ENCODE measurements around the gene FER.

Gene FER

GRCh38 chr5:109177782-109178181 lies 430.1 kb downstream of the FER start:
- no peak for DNase-seq (ENCODE audit: low read depth)

GRCh38 chr5:109180668-109181067 lies 433.0 kb downstream of the FER start:
- DNase-seq (ENCODE audit: low read depth): no peak

DNA sequence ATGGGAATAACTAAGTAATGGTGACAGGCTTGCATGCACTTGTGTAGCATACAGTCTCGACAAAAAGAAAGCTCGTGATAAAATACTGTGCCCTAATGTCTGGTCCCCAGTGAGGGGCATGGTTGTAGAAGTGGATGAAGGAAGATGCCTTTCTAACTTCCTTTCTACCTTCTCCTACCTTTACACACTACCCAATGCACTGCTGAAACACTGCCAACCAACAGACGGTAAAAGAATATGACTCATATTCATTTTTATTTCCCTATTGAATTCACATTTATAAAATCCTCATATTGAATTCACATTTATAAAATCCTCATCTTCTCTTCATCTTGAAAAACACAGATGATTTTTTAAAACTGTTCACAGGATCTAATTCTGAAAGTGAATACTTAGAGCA lies 439.1 kb downstream of the FER start:
- DNase-seq (ENCODE audit: low read depth): no peak

- DNase-seq (ENCODE audit: low read depth): no peak
These were observed 443.5 kb downstream of the FER start for GRCh38 chr5:109191153-109191558.

GRCh38 chr5:109192027-109192426 lies 444.3 kb downstream of the FER start:
- DNase-seq (ENCODE audit: low read depth): no peak

DNA sequence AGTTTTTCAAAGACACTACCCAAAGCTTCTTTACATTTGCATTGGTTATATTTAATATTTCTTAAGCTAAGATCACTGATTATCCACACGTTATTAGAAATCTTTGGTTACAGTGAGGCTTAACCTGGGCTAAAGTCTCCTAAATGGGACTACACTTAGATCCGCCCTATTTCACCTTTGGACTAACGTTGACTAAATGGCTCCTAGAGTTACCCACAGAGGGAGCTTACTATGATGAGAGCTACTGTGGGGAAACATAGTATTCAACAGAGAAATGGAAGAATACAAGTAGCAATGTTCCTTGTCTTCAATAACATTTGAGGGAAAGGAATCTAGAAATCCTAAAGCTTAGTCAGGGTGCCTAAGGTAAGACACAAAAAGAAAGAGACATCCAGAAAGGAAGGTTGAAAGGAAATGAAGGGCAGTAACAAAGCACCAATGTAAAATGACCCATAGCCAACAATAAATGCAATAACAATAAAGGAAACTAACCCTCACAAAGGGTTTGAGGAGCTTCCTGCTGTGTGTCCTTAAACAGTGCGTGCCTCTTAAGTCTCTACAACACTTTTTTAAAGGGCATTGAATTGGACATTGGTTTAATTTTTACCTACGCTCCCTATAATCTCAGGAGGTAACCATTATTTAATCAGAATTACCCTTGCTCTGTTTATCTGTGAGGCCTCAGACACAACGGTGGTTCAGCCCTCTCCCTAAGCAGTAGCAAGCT lies 445.0 kb downstream of the FER start:
- DNase-seq (ENCODE audit: low read depth): no peak

DNA sequence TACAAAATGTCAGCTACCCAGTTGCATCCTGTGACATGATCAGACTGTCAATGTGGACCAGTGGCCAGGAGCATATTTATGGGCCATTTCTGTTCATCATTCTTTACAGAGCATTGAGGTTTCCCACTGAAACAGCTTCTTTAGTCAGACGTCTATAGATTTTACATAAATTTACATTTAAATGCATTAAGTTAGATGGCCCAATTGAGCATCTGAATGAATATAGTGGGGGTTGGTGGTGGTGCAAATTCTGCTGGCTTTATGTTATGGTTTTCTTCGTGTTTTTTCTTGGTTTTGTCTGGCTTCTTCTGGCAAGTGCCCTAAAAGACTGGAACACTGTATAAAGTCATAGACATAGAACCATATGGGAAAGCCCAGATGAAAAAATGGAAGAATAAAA lies 448.0 kb downstream of the FER start:
- no peak for DNase-seq (ENCODE audit: low read depth)

- DNase-seq (ENCODE audit: low read depth): no peak
These were observed 448.6 kb downstream of the FER start for GRCh38 chr5:109196087-109196822.

DNA sequence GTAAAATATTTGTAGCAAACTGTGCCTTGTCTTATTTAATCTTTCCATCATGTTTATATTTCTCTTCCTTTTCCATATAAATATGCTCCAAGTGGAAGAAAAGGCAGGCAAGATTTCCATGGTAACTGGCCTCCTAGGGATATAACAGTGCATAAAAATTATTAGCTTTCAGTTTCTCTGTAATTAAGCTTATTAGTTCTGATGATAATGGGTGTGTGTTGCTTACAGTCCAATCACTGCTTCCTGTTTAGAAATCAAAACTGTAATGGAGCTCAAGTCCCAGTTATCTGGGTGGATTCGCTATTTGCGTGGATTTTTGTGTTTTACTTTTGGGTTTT lies 449.1 kb downstream of the FER start:
- DNase-seq (ENCODE audit: low read depth): no peak

DNA sequence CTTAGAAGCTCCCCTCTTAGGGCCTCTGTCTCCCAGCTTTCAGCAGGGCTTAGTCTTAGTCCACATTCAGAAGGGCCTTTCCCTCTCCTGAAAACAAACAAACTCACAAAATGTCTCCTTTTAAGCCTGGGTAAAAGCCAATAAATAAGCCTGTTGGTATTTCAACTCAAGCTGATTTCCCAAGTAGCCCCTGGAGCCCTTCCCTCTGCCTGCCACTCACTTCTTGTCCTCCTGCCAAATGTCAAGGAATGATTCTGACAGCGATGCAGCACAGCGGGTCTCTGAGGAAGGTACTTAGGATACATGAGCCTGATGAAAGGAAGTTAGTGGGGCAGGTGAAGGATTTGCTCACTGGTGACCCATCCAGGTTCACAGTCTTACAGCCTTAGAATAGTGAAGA lies 451.6 kb downstream of the FER start:
- no peak for DNase-seq (ENCODE audit: low read depth)

DNA sequence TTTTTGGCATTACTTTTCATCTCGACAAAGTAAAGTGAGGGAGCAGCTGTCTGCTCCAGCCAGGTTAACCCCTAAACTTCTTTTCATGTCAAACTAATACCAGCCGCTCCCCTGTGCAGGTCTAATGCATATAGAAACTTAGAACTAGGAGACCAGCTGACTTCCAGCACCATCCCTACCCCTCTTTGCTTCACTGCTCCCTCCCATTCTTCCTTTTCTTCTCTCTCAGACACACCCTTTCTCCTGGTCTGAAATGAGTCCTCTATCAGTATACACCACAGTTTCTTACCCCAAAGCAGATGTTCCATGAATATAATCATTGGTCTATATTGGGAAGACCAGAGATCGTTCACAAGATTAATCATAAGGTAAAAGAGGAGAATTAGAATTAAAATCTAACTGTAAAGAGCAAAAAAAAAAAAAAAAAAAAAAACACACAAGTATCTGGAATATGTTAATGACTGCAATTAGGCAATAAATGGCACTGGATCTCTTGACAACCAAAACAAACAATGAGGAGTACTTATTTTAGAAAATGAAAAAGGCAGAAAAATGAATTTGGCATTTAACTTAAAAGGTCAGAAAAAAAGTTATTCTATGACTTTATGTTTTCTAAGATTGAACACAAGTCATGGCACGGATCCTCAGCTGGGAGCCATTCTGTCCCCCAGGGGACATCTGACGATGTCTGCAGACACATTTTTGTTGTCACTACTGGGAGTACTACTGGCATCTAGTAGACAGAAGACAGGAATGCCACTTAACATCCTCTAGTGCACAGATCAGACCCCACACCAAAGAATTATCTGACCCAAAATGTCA lies 452.3 kb downstream of the FER start:
- DNase-seq (ENCODE audit: low read depth): no peak

DNA sequence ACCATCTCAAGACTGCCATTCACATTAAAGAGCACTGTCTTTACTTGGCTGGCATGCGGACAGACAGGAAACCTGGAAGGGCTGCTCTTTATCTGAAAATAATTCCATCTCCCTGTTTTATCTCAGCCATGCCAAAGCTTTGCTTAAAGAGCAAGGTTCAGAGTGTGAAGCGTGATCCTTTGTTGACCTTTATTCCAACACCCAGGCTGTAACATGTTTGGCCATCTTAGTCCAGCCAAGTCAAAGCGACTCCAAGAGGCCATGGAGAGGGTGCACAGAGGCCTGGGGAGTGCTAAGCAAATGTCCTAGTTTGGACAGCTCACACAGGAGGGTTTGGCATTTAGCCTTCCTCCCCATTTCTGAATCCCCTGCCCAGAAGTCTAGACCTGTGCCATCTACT lies 467.3 kb downstream of the FER start:
- no peak for DNase-seq (ENCODE audit: low read depth)

DNA sequence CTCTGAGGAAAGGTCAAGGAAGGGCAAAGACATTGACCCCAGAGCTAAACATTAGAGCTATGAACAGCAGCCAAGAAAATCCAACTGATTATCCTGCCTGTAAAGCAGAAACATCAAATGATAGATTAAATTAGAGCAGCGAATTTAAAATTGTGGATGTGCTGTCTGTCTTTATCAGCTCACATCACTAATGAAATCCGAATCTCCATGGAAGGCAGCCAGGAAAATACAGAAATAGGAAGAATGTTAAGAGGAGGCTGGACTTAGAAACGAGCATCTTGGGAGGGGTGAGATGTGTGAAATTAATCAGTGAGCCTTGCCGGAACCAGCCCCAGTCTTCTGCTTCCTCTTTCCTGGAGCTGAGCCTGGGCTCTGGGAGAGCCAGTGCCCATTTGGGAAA lies 471.1 kb downstream of the FER start:
- DNase-seq (ENCODE audit: low read depth): no peak

DNA sequence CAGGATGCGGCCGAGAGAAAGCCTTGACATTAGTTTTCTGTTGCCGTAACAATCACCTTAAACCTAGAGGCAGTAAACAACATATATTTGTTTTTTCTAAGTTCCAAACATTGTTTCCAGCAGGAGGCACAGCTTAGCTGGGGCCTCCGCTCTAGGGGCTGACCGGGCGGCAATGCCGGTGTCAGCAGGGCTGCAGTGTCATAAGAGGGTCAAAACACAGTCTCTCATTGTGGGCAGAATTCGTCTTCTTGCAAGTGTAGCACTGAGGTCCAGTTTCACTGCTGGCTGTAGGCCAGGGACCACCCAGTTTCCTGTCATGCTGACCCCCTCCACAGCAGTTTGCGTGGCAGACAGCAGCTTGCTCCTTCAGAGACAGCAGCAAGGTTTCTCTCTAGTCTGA lies 475.8 kb downstream of the FER start:
- no peak for DNase-seq (ENCODE audit: low read depth)

DNA sequence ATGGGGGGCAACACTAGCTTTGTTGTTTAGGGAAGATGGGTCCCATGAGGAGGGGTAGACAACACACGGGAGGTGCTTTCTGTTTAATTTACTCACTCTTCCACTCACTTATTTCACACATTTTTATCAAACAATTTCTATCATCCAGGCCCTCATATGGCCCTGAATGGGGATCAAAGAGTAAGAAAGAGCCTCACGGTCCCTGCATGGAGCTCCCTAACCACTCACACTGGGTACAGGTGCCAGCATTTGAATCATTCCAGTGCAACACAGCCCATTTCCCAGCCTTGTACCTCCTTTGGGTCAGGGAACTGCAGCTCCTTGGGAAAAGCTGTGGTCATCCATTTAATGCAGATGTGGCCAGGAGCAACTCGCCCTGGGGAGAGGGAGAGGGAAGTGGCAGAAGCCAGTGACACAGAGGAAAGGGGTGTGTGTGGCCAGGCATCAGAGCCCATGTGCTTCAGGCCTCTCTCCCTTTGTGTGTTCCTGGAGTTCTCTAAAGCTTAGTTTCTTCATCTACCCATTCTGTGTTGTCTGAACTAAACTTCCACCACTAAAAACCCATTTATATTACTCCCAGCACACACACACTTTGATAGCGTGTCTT lies 476.7 kb downstream of the FER start:
- DNase-seq (ENCODE audit: low read depth): no peak

DNA sequence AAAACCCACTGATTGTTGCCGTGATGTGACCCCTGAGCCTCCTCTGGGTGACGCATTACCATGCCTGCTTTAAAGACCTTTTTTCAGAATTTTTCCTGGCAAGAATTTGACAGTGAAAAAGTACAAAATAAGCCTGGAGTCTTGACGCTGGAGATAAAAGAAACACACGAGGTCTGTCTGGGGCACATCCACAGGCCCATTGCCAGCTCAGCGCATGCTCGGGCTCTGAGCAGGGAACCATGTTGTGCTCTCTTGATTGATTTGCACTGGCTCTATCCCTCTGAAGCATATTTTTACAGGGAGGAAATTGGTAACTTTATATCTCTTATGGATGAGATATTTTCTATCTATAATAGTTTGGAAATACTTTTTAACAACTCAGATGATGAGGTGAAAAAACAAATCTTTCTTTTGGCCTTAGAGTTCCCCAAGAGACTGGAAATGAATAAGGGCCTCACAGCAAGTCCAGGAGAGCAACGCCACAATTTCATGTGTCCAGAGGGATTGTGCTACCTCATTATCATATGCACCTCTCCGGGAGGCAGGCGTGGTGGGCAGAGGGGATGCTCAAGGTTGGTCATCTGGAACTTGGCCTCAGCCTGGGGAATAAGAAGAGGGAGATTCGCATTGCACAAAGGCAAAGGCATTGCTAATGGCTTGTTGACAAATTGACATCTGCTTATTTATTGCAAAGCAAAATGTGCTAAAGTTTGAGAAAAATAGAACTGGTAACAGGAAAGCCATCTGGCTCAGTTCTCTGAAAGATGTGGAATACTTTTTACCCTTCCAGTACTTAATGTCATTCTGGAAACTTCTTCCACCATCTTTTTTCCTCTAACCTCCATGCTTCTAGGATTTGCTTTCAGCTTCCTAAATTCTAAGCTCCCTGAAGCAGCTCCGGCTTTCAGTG lies 478.3 kb downstream of the FER start:
- no peak for DNase-seq (ENCODE audit: low read depth)

GRCh38 chr5:109230369-109230768 lies 482.7 kb downstream of the FER start:
- DNase-seq (ENCODE audit: low read depth): no peak

GRCh38 chr5:109231331-109231730 lies 483.6 kb downstream of the FER start:
- DNase-seq (ENCODE audit: low read depth): no peak

GRCh38 chr5:109234381-109234780 lies 486.7 kb downstream of the FER start:
- no peak for DNase-seq (ENCODE audit: low read depth)

- DNase-seq (ENCODE audit: low read depth): no peak
These were observed 491.8 kb downstream of the FER start for GRCh38 chr5:109239456-109239855.

- no peak for DNase-seq (ENCODE audit: low read depth)
These were observed 494.8 kb downstream of the FER start for GRCh38 chr5:109242518-109242917.

GRCh38 chr5:109246395-109246794 lies 498.7 kb downstream of the FER start:
- no peak for DNase-seq (ENCODE audit: low read depth)
